ENCODE data around the gene SPO11.

SPO11 gene

DNA sequence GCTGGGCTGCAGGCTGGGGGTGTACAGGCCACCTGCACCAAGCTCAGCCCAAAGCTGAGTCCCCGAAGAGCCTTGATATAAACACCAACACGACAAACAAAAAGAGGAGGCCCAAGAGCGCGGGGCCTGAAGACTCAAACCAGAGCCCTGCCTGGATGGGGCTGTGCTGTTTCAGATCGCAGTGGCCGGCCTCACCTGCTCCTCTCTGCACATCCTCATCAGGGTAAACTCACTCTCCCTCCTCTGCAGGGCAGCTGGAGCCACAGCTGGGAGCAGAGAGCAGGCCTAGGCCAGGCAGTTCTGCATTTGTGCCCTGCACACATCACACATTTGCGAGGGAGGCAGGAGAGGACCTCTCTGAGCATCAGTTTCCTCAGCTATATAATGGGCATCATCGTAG is 57.9 kb downstream of the SPO11 start:
- H3K27me3 ChIP-seq (replicated peaks; ENCODE audit: control insufficient read depth, insufficient read depth, low read length), result no peaks in the 10 kb centered on the region
- H3K4me3 ChIP-seq (replicated peaks; ENCODE audit: low read depth, low read length), result no peak overlapping the region

DNA sequence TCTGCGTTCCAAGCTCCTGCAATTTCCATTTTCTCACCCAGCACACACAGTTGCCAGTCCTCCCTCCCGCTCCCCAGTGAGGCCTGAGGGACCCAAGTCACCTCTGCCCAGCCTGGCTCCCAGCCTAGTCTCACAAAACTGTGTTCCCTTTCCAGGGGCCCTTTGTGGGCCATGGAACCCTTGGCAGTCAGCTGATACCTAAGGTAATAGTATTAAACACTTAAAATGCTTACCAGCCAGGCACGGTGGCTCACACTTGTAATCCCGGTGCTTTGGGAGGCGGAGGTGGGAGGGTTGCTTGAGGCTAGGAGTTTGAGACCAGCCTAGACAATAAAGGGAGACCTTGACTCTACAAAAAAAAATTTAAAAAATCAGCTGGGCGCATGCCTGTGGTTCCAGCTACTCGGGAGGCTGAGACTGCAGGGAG is 58.4 kb downstream of the SPO11 start:
- DNase-seq (ENCODE audit: extremely low read depth, insufficient read length), result no peak
- no peak overlapping the region for H3K4me3 ChIP-seq (replicated peaks; ENCODE audit: low read depth, low read length)
- peaks cover 8% of the 10 kb centered on the region for H3K36me3 ChIP-seq (ENCODE audit: control insufficient read depth, insufficient read depth, low read length)
- TF ChIP-seq, protein P1, sequence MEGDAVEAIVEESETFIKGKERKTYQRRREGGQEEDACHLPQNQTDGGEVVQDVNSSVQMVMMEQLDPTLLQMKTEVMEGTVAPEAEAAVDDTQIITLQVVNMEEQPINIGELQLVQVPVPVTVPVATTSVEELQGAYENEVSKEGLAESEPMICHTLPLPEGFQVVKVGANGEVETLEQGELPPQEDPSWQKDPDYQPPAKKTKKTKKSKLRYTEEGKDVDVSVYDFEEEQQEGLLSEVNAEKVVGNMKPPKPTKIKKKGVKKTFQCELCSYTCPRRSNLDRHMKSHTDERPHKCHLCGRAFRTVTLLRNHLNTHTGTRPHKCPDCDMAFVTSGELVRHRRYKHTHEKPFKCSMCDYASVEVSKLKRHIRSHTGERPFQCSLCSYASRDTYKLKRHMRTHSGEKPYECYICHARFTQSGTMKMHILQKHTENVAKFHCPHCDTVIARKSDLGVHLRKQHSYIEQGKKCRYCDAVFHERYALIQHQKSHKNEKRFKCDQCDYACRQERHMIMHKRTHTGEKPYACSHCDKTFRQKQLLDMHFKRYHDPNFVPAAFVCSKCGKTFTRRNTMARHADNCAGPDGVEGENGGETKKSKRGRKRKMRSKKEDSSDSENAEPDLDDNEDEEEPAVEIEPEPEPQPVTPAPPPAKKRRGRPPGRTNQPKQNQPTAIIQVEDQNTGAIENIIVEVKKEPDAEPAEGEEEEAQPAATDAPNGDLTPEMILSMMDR (IDR thresholded peaks at IDR 0.05; ENCODE audit: insufficient read depth, low read length, poor library complexity, severe bottlenecking), result no peak
- no peaks in the 10 kb centered on the region for H3K27me3 ChIP-seq (replicated peaks; ENCODE audit: control insufficient read depth, insufficient read depth, low read length)

More for the DNA sequence above, 57.9 kb downstream of the SPO11 start:
- TF ChIP-seq, protein P1 (IDR thresholded peaks at IDR 0.05; ENCODE audit: insufficient read depth, low read length, poor library complexity, severe bottlenecking), result no peak
- peaks cover 8% of the 10 kb centered on the region for H3K36me3 ChIP-seq (ENCODE audit: control insufficient read depth, insufficient read depth, low read length)
- no peak for DNase-seq (ENCODE audit: extremely low read depth, insufficient read length)

DNA sequence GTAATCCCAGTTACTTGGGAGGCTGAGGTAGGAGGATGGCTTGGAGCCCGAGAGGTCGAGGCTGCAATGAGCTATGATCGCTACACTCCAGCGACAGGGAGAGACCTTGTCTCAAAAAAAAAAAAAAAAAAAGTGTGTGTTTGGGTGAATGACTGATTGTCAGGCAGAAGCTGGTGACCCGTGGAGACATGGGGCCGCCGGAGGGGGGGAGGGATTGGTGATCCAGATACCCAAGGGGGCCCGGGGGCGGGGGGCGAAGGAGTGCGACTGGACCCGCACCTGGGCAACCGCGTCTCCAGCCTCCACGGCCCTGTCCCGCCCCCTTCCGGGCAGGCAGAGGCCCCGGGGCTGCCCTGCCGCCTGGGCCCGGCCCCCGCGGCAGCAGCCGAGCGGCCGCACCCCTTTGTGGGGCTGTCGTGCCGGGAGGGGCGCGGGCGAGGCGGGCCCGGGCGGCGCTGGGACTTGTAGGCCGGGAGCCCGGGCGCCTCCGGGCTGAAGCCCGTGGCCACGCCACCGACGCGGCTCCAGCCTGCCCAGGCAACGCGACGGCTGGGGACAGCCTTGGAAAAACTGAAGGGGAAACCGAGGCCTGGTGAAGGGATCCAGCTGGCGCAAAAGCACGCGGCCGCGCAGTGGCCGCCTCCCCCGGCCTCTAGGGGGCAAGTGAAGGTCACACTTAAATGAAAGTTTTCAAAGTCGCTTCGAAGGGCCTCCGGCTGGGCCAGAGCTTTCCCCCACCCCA is 59.5 kb downstream of the SPO11 start:
- peak; percentile 86 for DNase-seq (ENCODE audit: extremely low read depth, insufficient read length)

DNA sequence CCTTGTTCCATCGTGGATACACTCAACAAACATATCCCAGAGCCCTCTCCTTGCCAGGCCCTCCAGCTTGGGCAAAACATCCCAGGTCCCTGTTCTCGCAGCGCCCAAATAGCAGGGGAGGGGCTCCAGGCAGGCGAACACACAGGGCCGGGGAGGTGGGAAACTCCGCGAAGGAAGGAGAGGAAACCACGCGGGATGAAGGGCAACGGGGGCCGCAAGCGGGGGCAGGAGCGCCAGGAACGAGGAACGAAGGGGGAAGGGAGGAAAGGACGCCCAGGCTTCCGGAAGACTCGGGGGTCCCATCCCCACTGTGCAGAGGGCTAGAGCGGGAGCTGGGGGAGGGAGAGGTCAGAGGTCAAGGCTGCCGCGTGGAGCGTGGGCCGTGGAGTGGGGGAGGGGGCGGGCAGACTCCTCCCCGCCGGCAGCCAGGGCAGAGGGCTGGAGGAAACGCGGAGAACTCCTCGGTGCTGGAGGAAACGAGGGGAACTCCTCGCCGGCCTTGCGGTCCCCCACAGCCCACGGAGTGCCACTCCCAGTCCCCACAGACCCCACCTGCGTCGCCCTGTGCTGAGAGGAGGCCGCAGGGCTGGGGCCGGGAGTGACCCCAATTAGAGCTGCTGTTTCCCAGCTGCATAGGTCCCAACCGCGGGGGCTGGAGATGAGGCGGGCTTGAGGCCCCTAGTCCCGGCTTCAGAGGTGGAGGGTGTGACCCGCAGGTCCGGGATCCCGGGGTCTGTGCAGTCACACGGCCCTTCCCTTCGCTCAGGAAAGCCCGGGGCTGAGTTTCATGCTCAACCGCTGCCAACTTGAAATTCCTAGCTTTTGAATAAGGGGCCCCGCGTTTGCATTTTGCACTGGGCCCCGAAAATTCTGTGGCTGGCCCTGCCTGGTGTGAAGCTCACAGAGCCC is 60.3 kb downstream of the SPO11 start:
- Histone ChIP-seq H3K36me3 (ENCODE audit: control insufficient read depth, insufficient read depth, low read length) (peaks cover 23% of the 10 kb centered on the region), H3K4me3 (replicated peaks; ENCODE audit: low read depth, low read length) (peak overlapping the region; percentile 62), H3K27me3 (replicated peaks; ENCODE audit: control insufficient read depth, insufficient read depth, low read length) (no peaks in the 10 kb centered on the region)
- TF ChIP-seq, protein P1 (IDR thresholded peaks at IDR 0.05; ENCODE audit: insufficient read depth, low read length, poor library complexity, severe bottlenecking), result no peak
- DNase-seq (ENCODE audit: extremely low read depth, insufficient read length), result peak; percentile 80

More for the DNA sequence above, 59.5 kb downstream of the SPO11 start:
- H3K27me3 ChIP-seq (replicated peaks; ENCODE audit: control insufficient read depth, insufficient read depth, low read length), result no peaks in the 10 kb centered on the region
- TF ChIP-seq, protein P1 (IDR thresholded peaks at IDR 0.05; ENCODE audit: insufficient read depth, low read length, poor library complexity, severe bottlenecking), result peak; percentile 62
- H3K36me3 ChIP-seq (ENCODE audit: control insufficient read depth, insufficient read depth, low read length), result peaks cover 17% of the 10 kb centered on the region
- H3K4me3 ChIP-seq (replicated peaks; ENCODE audit: low read depth, low read length), result peak overlapping the region; percentile 62

DNA sequence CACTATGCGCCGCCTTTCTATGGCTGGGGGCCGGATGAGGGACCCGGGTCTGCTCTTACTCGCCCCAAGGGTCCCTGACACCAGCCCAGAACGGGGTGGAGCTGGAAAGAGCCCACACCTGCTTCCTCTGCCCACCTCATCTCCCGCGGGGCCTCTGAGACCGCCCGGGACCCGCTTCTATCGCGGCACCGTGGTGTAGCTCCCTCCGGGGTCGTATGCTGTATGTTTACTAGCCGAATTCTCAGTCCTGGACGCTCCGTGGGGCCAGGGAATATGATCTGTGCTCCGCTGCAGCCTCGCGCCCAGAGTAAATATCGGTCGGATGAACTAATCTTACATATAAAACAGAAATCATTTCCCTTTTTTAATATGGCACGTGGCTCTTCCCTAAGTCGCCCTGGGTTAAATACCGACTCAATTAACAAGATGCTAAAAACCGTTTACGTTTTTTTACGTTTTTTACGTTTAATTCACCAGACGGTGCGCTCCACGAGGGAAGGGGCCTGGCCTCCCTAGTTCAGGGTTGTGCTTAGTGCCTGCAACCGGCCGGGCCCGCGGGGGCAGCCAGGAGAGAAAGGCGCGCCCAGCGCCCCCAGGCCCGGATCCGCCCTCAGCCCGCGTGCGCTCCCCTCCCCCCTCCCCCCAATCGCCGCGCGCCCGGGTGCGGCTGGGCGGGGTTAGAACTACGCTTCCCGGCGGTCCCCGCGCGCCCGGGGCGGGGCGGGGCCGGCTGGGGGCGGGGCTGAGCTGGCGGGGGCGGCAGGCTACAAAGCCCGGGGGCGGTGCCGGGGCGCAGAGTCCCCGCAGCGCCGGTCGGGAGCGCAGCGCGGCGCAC is 61.2 kb downstream of the SPO11 start, which contains the start of gene RBM38:
Gene RBM38, plus strand, starts transcription at position 793 of the 835 bp plus-strand sequence. CDS start 186 bp downstream, outside the sequence.
- peak; percentile 86 for DNase-seq (ENCODE audit: extremely low read depth, insufficient read length)
- TF ChIP-seq, protein P1 (IDR thresholded peaks at IDR 0.05; ENCODE audit: insufficient read depth, low read length, poor library complexity, severe bottlenecking), result no peak
- Histone ChIP-seq H3K4me3 (replicated peaks; ENCODE audit: low read depth, low read length) (peak within 1 kb of the TSS; percentile 88), H3K36me3 (ENCODE audit: control insufficient read depth, insufficient read depth, low read length) (peaks cover 28% of the 10 kb centered on the region), H3K27me3 (replicated peaks; ENCODE audit: control insufficient read depth, insufficient read depth, low read length) (no peaks in the 10 kb centered on the region)
